SK-N-SH (cell line): Measurements from ENCODE around the gene SIL1. TPM values are rescaled to one million over a fixed set of nuclear protein-coding genes. Genes with fewer than 3 reads are reported as not detected.

ENCODE experiments used
- CTCF ChIA-PET: fragments of 300-600, 350-600 bp; formaldehyde crosslinking; extraction: SDS; loops from one replicate; lab custom pipeline; 2021; lab: Yijun Ruan, JAX
- POLR2A ChIA-PET: fragments of 350-600 bp; sonication (Branson Sonifier 250); formaldehyde crosslinking; extraction: SDS; loops from one replicate; lab custom pipeline; 2020; ENCODE audit warnings: antibody characterized with exemption, inconsistent platforms; lab: Yijun Ruan, JAX
- DNase-seq: peaks from one replicate; pipeline ENCODE4 v3.0.0; 2012
- H2AFZ ChIP-seq: fragments of 200-600 bp; sonication (generic); 2 replicates; pipeline ENCODE4 v1.8.1; 2016; ENCODE audit warnings: antibody characterized with exemption, mild to moderate bottlenecking, low read depth
- H3F3A ChIP-seq: fragments of 200-600 bp; sonication (generic); replicated peaks from 2 replicates; pipeline ENCODE3; 2016; ENCODE audit warnings: antibody characterized with exemption, mild to moderate bottlenecking; ENCODE audit not compliant: insufficient read depth
- H3K27ac ChIP-seq, 2 experiments: fragments of 200-500 bp in 1 of 2; fragments of 200-600 bp in 1 of 2; sonication (Bioruptor generic) in 1 of 2; sonication (generic), shearing (Covaris generic) in 1 of 2; 2 replicates each; pipeline versions ENCODE4 v1.5.1 to v1.6.1; 2014 to 2016; ENCODE audit warnings: low read depth in 2 of 2, inconsistent platforms in 1 of 2, low read length in 1 of 2, mild to moderate bottlenecking in 1 of 2, mixed read lengths in 1 of 2
- H3K27me3 ChIP-seq: fragments of 200-600 bp; sonication (generic), shearing (Covaris generic); 2 replicates; pipeline ENCODE4 v1.6.1; 2016; ENCODE audit warnings: mixed run types; ENCODE audit not compliant: insufficient read depth
- H3K36me3 ChIP-seq, 2 experiments: fragments of 200-500 bp in 1 of 2; fragments of 200-600 bp in 1 of 2; sonication (Bioruptor generic) in 1 of 2; sonication (generic) in 1 of 2; replicated peaks in 1 of 2; 2 replicates each; pipeline versions ENCODE3 to v1.5.1; 2014 to 2016; ENCODE audit warnings: low read length in 1 of 2, mild to moderate bottlenecking in 1 of 2; ENCODE audit not compliant: insufficient read depth in 2 of 2, control insufficient read depth in 1 of 2
- H3K4me1 ChIP-seq, 2 experiments: fragments of 200-500 bp in 1 of 2; fragments of 200-600 bp in 1 of 2; sonication (Bioruptor generic) in 1 of 2; sonication (generic), shearing (Covaris generic) in 1 of 2; 2 replicates each; pipeline versions ENCODE4 v1.5.1 to v1.6.1; 2014 to 2016; ENCODE audit warnings: low read depth in 1 of 2, low read length in 1 of 2, mixed run types in 1 of 2; ENCODE audit not compliant: insufficient read depth in 2 of 2, control insufficient read depth in 1 of 2
- H3K4me2 ChIP-seq: fragments of 200-600 bp; sonication (generic), shearing (Covaris generic); 2 replicates; pipeline ENCODE4 v1.6.1; 2017; ENCODE audit warnings: mixed run types
- H3K4me3 ChIP-seq, 2 experiments: fragments of 200-500 bp in 1 of 2; fragments of 200-600 bp in 1 of 2; sonication (Bioruptor generic) in 1 of 2; sonication (generic), shearing (Covaris generic) in 1 of 2; 2 replicates each; pipeline versions ENCODE4 v1.5.1 to v1.8.1; 2014 to 2016; ENCODE audit warnings: low read depth in 2 of 2, inconsistent platforms in 1 of 2, low read length in 1 of 2, mild to moderate bottlenecking in 1 of 2, mixed read lengths in 1 of 2, moderate library complexity in 1 of 2
- H3K79me2 ChIP-seq: fragments of 200-600 bp; sonication (generic); 2 replicates; pipeline ENCODE4 v1.8.1; 2017; ENCODE audit warnings: mild to moderate bottlenecking; ENCODE audit not compliant: insufficient read depth
- H3K9ac ChIP-seq: fragments of 200-600 bp; sonication (generic); 2 replicates; pipeline ENCODE4 v1.6.1; 2017; ENCODE audit warnings: mixed run types
- H3K9me2 ChIP-seq: fragments of 200-600 bp; sonication (generic); 2 replicates; pipeline ENCODE4 v1.6.1; 2017; ENCODE audit warnings: mixed run types
- H3K9me3 ChIP-seq: fragments of 200-600 bp; sonication (generic); 2 replicates; pipeline ENCODE4 v1.6.1; 2017; ENCODE audit warnings: mixed run types, mild to moderate bottlenecking, moderate library complexity
- H4K20me1 ChIP-seq: fragments of 200-600 bp; sonication (generic); 2 replicates; pipeline ENCODE4 v1.6.1; 2017; ENCODE audit warnings: mild to moderate bottlenecking, mixed run types; ENCODE audit not compliant: insufficient read depth
- CTCF ChIP-seq: fragments of 200-600 bp; sonication (generic); IDR thresholded peaks from 2 replicates; pipeline ENCODE4 v1.6.1; 2017; ENCODE audit warnings: antibody characterized with exemption, mild to moderate bottlenecking, moderate library complexity
- FOXJ3 ChIP-seq: sonication (generic); formaldehyde crosslinking; IDR thresholded peaks from 2 replicates; pipeline ENCODE4 v1.5.1; 2020; ENCODE audit warnings: mild to moderate bottlenecking, missing genetic modification reagents
- GABPA ChIP-seq: IDR thresholded peaks from 2 replicates; pipeline ENCODE4 v1.4.0; 2012; ENCODE audit warnings: low read depth, mild to moderate bottlenecking
- IRF3 ChIP-seq: fragments of 150-350 bp; IDR thresholded peaks from 2 replicates; pipeline ENCODE4 v1.6.1; 2016; ENCODE audit warnings: mild to moderate bottlenecking, low read depth, low read length
- JUND ChIP-seq: IDR thresholded peaks from 2 replicates; pipeline ENCODE4 v1.4.0; 2012
- MEF2A ChIP-seq: IDR thresholded peaks from 2 replicates; pipeline ENCODE4 v1.4.0; 2012; ENCODE audit warnings: low read depth, borderline replicate concordance
- MXI1 ChIP-seq: IDR thresholded peaks from 2 replicates; pipeline ENCODE4 v1.6.1; 2012; ENCODE audit warnings: mild to moderate bottlenecking, low read depth, low read length, improper control_type of control experiment
- NRF1 ChIP-seq: IDR thresholded peaks from 2 replicates; pipeline ENCODE4 v1.6.1; 2012; ENCODE audit warnings: low read depth, mild to moderate bottlenecking, low read length
- PBX3 ChIP-seq: IDR thresholded peaks from 2 replicates; pipeline ENCODE4; 2012
- RAD21 ChIP-seq: IDR thresholded peaks from 2 replicates; pipeline ENCODE4 v1.6.1; 2012; ENCODE audit warnings: mild to moderate bottlenecking, low read length
- SIN3A ChIP-seq: IDR thresholded peaks from 2 replicates; pipeline ENCODE4 v1.6.1; 2012; ENCODE audit warnings: low read depth, mild to moderate bottlenecking, low read length, moderate library complexity, borderline replicate concordance
- YY1 ChIP-seq: IDR thresholded peaks from 2 replicates; pipeline ENCODE4 v1.4.0; 2012; ENCODE audit warnings: low read depth, mild to moderate bottlenecking
- WGBS: methylation state at CpG from one replicate; pipeline ENCODE4 v1.1.6; 2017; ENCODE audit warnings: low lambda C conversion rate; 5-methylcytosine and 5-hydroxymethylcytosine counted together
- polyA plus RNA-seq, 3 experiments: library from polyadenylated mRNA; depleted of rRNA; stranded (reverse); fragments of >200 nt; gene quantifications; 2 replicates each; pipeline ENCODE4 v1.2.3, GENCODE V29; 2012

Gene SIL1
- polyA plus RNA-seq, 1 of the 3 experiments (the other 2 are of a cell fraction): 25.9 TPM

GRCh38 chr5:139131921-139132432, 66.2 kb downstream of the SIL1 start:
- Histone ChIP-seq H3K9me3 (no peaks in the 10 kb centered on the region), H3K4me2 (no peak overlapping the region)
- CTCF ChIA-PET: interaction anchor here (1.0 to 1.5 kb wide), 2 partner anchors 9 to 119 kb away, joined by 3 to 4 read pairs; no protein-coding TSS in a partner anchor

More at GRCh38 chr5:139131921-139132432, 66.2 kb downstream of the SIL1 start:
- H4K20me1 ChIP-seq: no peaks in the 10 kb centered on the region
- H3K4me3 ChIP-seq: no peak overlapping the region
- no peak for DNase-seq
- H3K36me3 ChIP-seq: no peaks in the 10 kb centered on the region
- H3K27me3 ChIP-seq: no peaks in the 10 kb centered on the region
- H3K9me2 ChIP-seq: no peaks in the 10 kb centered on the region
- POLR2A ChIA-PET: no interaction called here
- peaks cover 0 to 15% of the 10 kb centered on the region in 2 experiments; a peak in 1 of 4 replicates for H3K4me1 ChIP-seq
- TF ChIP-seq GABPA (no peak), JUND (no peak), NRF1 (no peak), RAD21 (no peak), PBX3 (no peak), IRF3 (no peak), CTCF (no peak), YY1 (no peak), MXI1 (no peak), SIN3A (no peak), MEF2A (no peak), FOXJ3 (CRISPR knock-in tag) (no peak)
- no peak overlapping the region for H2AFZ ChIP-seq
- no peaks in the 10 kb centered on the region for H3F3A ChIP-seq
- no peaks in the 10 kb centered on the region for H3K79me2 ChIP-seq
- no peak overlapping the region for H3K27ac ChIP-seq
- WGBS: 94% methylated on average over 2 of the region's 2 CpGs
- H3K9ac ChIP-seq: no peak overlapping the region
